Common myeloid progenitor, CD34-positive (primary cell): ENCODE measurements around the gene QPRT.

Source experiments
- CTCF ChIA-PET: fragments of 350-600 bp; sonication (Branson Sonifier 250); formaldehyde crosslinking; loops from one replicate; lab custom pipeline; 2021; ENCODE audit warnings: antibody characterized with exemption; lab: Charles Lee
- POLR2A ChIA-PET: fragments of 350-600 bp; sonication (Branson Sonifier 250); formaldehyde crosslinking; loops from one replicate; lab custom pipeline; 2021; ENCODE audit warnings: antibody characterized with exemption; lab: Charles Lee
- DNase-seq, 3 donors: peaks; one replicate each; pipeline versions ENCODE4 v3.0.0 to v3.0.0-alpha.2; 2013
- H3K27ac ChIP-seq, 2 experiments: 1 replicate in 1 of 2; 2 replicates in 1 of 2; pipeline ENCODE4 v1.7.0; 2013; ENCODE audit warnings: inconsistent platforms in 2 of 2, low read length in 2 of 2, mild to moderate bottlenecking in 2 of 2, low read depth in 1 of 2, moderate library complexity in 1 of 2; ENCODE audit not compliant: severe bottlenecking in 2 of 2, insufficient read depth in 1 of 2, poor library complexity in 1 of 2
- H3K27me3 ChIP-seq, 5 experiments: replicated peaks in 2 of 5; 1 replicate in 3 of 5; 2 replicates in 2 of 5; pipeline versions ENCODE4 v1.6.1 to v1.7.0; 2013; ENCODE audit warnings: low read length in 4 of 5, mild to moderate bottlenecking in 2 of 5, moderate library complexity in 2 of 5, inconsistent platforms in 1 of 5; ENCODE audit not compliant: insufficient read depth in 5 of 5, control insufficient read depth in 4 of 5
- H3K36me3 ChIP-seq, 4 experiments: 1 replicate in 2 of 4; 2 replicates in 2 of 4; pipeline versions ENCODE4 v1.6.1 to v1.7.0; 2013; ENCODE audit warnings: low read length in 3 of 4, control low read depth in 1 of 4, mild to moderate bottlenecking in 1 of 4; ENCODE audit not compliant: control insufficient read depth in 4 of 4, insufficient read depth in 4 of 4
- H3K4me1 ChIP-seq, 4 experiments: 1 replicate in 3 of 4; 2 replicates in 1 of 4; pipeline versions ENCODE4 v1.6.1 to v1.7.1; 2013; ENCODE audit warnings: low read length in 3 of 4, mild to moderate bottlenecking in 3 of 4, control low read depth in 1 of 4, inconsistent platforms in 1 of 4, moderate library complexity in 1 of 4; ENCODE audit not compliant: control insufficient read depth in 4 of 4, insufficient read depth in 4 of 4; ENCODE audit errors: control extremely low read depth in 1 of 4
- H3K4me3 ChIP-seq, 7 experiments: 1 replicate in 4 of 7; 2 replicates in 3 of 7; pipeline versions ENCODE4 v1.5.1 to v1.7.0; 2013; ENCODE audit warnings: mild to moderate bottlenecking in 7 of 7, low read length in 6 of 7, moderate library complexity in 6 of 7, inconsistent platforms in 2 of 7, low read depth in 2 of 7, control low read depth in 1 of 7; ENCODE audit not compliant: insufficient read depth in 4 of 7, control insufficient read depth in 1 of 7; ENCODE audit errors: extremely low read depth in 1 of 7
- H3K9me3 ChIP-seq, 5 experiments: 1 replicate in 4 of 5; 2 replicates in 1 of 5; pipeline versions ENCODE4 v1.6.1 to v1.7.1; 2013; ENCODE audit warnings: low read length in 4 of 5, mild to moderate bottlenecking in 2 of 5, inconsistent platforms in 1 of 5, low read depth in 1 of 5, moderate library complexity in 1 of 5; ENCODE audit not compliant: control insufficient read depth in 4 of 5, insufficient read depth in 2 of 5; ENCODE audit errors: control extremely low read depth in 1 of 5
- WGBS: methylation state at CpG from one replicate; pipeline ENCODE4 v1.1.5; 2013; ENCODE audit not compliant: insufficient coverage; 5-methylcytosine and 5-hydroxymethylcytosine counted together

The QPRT gene

GRCh38 chr16:29643596-29643995, 35.4 kb upstream of the QPRT start:
- POLR2A ChIA-PET, result no interaction called here
- no peak overlapping the region for H3K4me3 ChIP-seq
- CTCF ChIA-PET, result interaction anchor here (1.0 to 4.0 kb wide), 8 partner anchors 11 to 74 kb away, joined by 3 to 20 read pairs (median 4); partner anchors contain the start of gene SPN
- no peaks in the 10 kb centered on the region for H3K9me3 ChIP-seq
- H3K27ac ChIP-seq, result no peak overlapping the region
- H3K27me3 ChIP-seq, result no peaks in the 10 kb centered on the region
- no peak for DNase-seq
- no peaks in the 10 kb centered on the region for H3K36me3 ChIP-seq
- H3K4me1 ChIP-seq, result peaks cover 6 to 49% (median 35%) of the 10 kb centered on the region in 4 experiments
- 98% methylated on average over 5 of the region's 7 CpGs for WGBS

- Histone ChIP-seq H3K27me3 (no peaks in the 10 kb centered on the region), H3K9me3 (no peaks in the 10 kb centered on the region), H3K36me3 (no peaks in the 10 kb centered on the region), H3K4me1 (peaks cover 7 to 53% (median 36%) of the 10 kb centered on the region in 4 experiments), H3K27ac (peak overlapping the region in 1 of 2 experiments; percentile 47), H3K4me3 (no peak overlapping the region)
- 90% methylated on average over 9 of the region's 9 CpGs for WGBS
- no peak for DNase-seq
- ChIA-PET POLR2A (no interaction called here), CTCF (interaction anchor here (1.0 to 4.0 kb wide), 4 partner anchors 16 to 55 kb away, joined by 3 to 20 read pairs (median 4); partner anchors contain the start of gene SPN)
Measured at GRCh38 chr16:29644338-29644857, 34.6 kb upstream of the QPRT start.

GRCh38 chr16:29644973-29645693, 33.8 kb upstream of the QPRT start:
- DNase-seq, result peak; percentile 51 to 88 (median 87)
- no peaks in the 10 kb centered on the region for H3K36me3 ChIP-seq
- peak overlapping the region in 2 of 7 experiments; percentile 3 to 13 for H3K4me3 ChIP-seq
- ChIA-PET CTCF (interaction anchor here (0.9 to 1.5 kb wide), 4 partner anchors 18 to 46 kb away, joined by 3 to 4 read pairs (median 3); partner anchors contain the start of gene SPN), POLR2A (interaction anchor here (0.5 to 1.1 kb wide), 2 partner anchors 17 to 20 kb away, joined by 3 to 11 read pairs; partner anchors contain the start of gene SPN)
- no peaks in the 10 kb centered on the region for H3K9me3 ChIP-seq
- peaks cover 9 to 58% (median 39%) of the 10 kb centered on the region in 4 experiments for H3K4me1 ChIP-seq
- peak overlapping the region in 1 of 2 experiments; percentile 65 for H3K27ac ChIP-seq
- 25% methylated on average over 3 of the region's 4 CpGs for WGBS
- H3K27me3 ChIP-seq, result no peaks in the 10 kb centered on the region

- POLR2A ChIA-PET, result interaction anchor here (0.5 to 1.1 kb wide), 2 partner anchors 17 to 19 kb away, joined by 3 to 11 read pairs; partner anchors contain the start of gene SPN
- H3K27ac ChIP-seq, result peak overlapping the region in 1 of 2 experiments; percentile 65
Measured at GRCh38 chr16:29645694-29646187, 33.2 kb upstream of the QPRT start.

GRCh38 chr16:29646947-29647346, 32.0 kb upstream of the QPRT start:
- ChIA-PET POLR2A (no interaction called here), CTCF (interaction anchor here (0.7 to 1.0 kb wide), 2 partner anchors 14 to 17 kb away, joined by 3 read pairs; no protein-coding TSS in a partner anchor)

More at GRCh38 chr16:29645694-29646187, 33.2 kb upstream of the QPRT start:
- DNase-seq, result peak; percentile 71 to 85 (median 82)
- peaks cover 9 to 58% (median 38%) of the 10 kb centered on the region in 4 experiments for H3K4me1 ChIP-seq
- no peaks in the 10 kb centered on the region for H3K36me3 ChIP-seq
- H3K4me3 ChIP-seq, result peak overlapping the region in 2 of 7 experiments; percentile 3 to 11
- no CpG with 5 or more reads among the region's 4 CpGs for WGBS
- no peaks in the 10 kb centered on the region for H3K9me3 ChIP-seq
- CTCF ChIA-PET, result interaction anchor here (0.9 to 1.5 kb wide), 5 partner anchors 18 to 46 kb away, joined by 3 to 4 read pairs (median 3); partner anchors contain the start of gene SPN
- no peaks in the 10 kb centered on the region for H3K27me3 ChIP-seq

GRCh38 chr16:29649588-29650494, 29.1 kb upstream of the QPRT start:
- H3K36me3 ChIP-seq, result no peaks in the 10 kb centered on the region
- 82% methylated on average over 7 of the region's 9 CpGs for WGBS
- H3K27ac ChIP-seq, result no peak overlapping the region
- H3K4me1 ChIP-seq, result peaks cover 17 to 59% (median 34%) of the 10 kb centered on the region in 4 experiments
- no peaks in the 10 kb centered on the region for H3K27me3 ChIP-seq
- ChIA-PET POLR2A (interaction anchor here (0.7 to 2.0 kb wide), 2 partner anchors 13 kb away, joined by 3 to 8 read pairs; partner anchors contain the start of gene SPN), CTCF (interaction anchor here (0.7 to 2.4 kb wide), 3 partner anchors 8 to 199 kb away, joined by 3 to 13 read pairs (median 4); no protein-coding TSS in a partner anchor)
- H3K9me3 ChIP-seq, result no peaks in the 10 kb centered on the region
- peak overlapping the region in 1 of 7 experiments; percentile 32 for H3K4me3 ChIP-seq
- no peak for DNase-seq

More at GRCh38 chr16:29646947-29647346, 32.0 kb upstream of the QPRT start:
- Histone ChIP-seq H3K36me3 (no peaks in the 10 kb centered on the region), H3K4me3 (no peak overlapping the region), H3K4me1 (peaks cover 9 to 57% (median 26%) of the 10 kb centered on the region in 4 experiments), H3K9me3 (no peaks in the 10 kb centered on the region), H3K27me3 (no peaks in the 10 kb centered on the region), H3K27ac (no peak overlapping the region)
- DNase-seq, result no peak
- 95% methylated on average over 3 of the region's 3 CpGs for WGBS
